Keratinocyte (primary cell): Measurements from ENCODE around the gene NOM1. TPM values are rescaled to one million over a fixed set of nuclear protein-coding genes. Genes with fewer than 3 reads are reported as not detected.

Experiments
- DNase-seq: peaks from one replicate; pipeline ENCODE4 v3.0.0-alpha.2; 2011; ENCODE audit warnings: low read depth, missing footprints, low spot score
- FAIRE-seq: peaks from 2 replicates; lab custom pipeline; 2011; peaks lifted over from hg19 to GRCh38; lab: Jason Lieb, UNC
- H2AFZ ChIP-seq: 2 replicates; pipeline ENCODE4 v1.6.0; 2012; ENCODE audit warnings: low read length, control low read depth, inconsistent platforms; ENCODE audit not compliant: control insufficient read depth
- H3K27ac ChIP-seq: 2 replicates; pipeline ENCODE4 v1.5.1; 2011; ENCODE audit warnings: low read length; ENCODE audit not compliant: control insufficient read depth, insufficient read depth
- H3K27me3 ChIP-seq: 3 replicates; pipeline ENCODE4 v1.6.0; 2011; ENCODE audit warnings: low read length; ENCODE audit not compliant: control insufficient read depth, insufficient read depth; ENCODE audit errors: extremely low read depth
- H3K36me3 ChIP-seq, 2 experiments: 2 replicates in 1 of 2; 3 replicates in 1 of 2; pipeline ENCODE4 v1.5.1; 2011; ENCODE audit warnings: low read length in 2 of 2, mild to moderate bottlenecking in 1 of 2; ENCODE audit not compliant: control insufficient read depth in 2 of 2, insufficient read depth in 2 of 2; ENCODE audit errors: extremely low read depth in 1 of 2
- H3K4me1 ChIP-seq: 3 replicates; pipeline ENCODE4 v1.5.1; 2011; ENCODE audit warnings: low read length; ENCODE audit not compliant: control insufficient read depth, insufficient read depth; ENCODE audit errors: extremely low read depth
- H3K4me2 ChIP-seq: 3 replicates; pipeline ENCODE4 v1.6.0; 2011; ENCODE audit warnings: low read depth, low read length; ENCODE audit not compliant: control insufficient read depth, insufficient read depth; ENCODE audit errors: extremely low read depth
- H3K4me3 ChIP-seq, 3 experiments: fragments of 200-600 bp in 1 of 3; sonication (generic) in 1 of 3; 2 replicates in 2 of 3; 3 replicates in 1 of 3; pipeline ENCODE4 v1.5.1; 2011 to 2016; ENCODE audit warnings: low read length in 3 of 3, mild to moderate bottlenecking in 3 of 3, control low read depth in 2 of 3, inconsistent platforms in 1 of 3, low read depth in 1 of 3, mixed read lengths in 1 of 3, mixed run types in 1 of 3, moderate library complexity in 1 of 3; ENCODE audit not compliant: control insufficient read depth in 2 of 3, insufficient read depth in 2 of 3; ENCODE audit errors: extremely low read depth in 1 of 3
- H3K79me2 ChIP-seq: 2 replicates; pipeline ENCODE4 v1.6.0; 2012; ENCODE audit warnings: low read length; ENCODE audit not compliant: control insufficient read depth, insufficient read depth
- H3K9ac ChIP-seq: 3 replicates; pipeline ENCODE4 v1.6.0; 2011; ENCODE audit warnings: low read length; ENCODE audit not compliant: control insufficient read depth, insufficient read depth; ENCODE audit errors: extremely low read depth
- H3K9me1 ChIP-seq: 3 replicates; pipeline ENCODE4 v1.6.0; 2011; ENCODE audit warnings: low read length; ENCODE audit not compliant: control insufficient read depth, insufficient read depth; ENCODE audit errors: extremely low read depth
- H3K9me3 ChIP-seq: 2 replicates; pipeline ENCODE4 v1.5.1; 2012; ENCODE audit warnings: low read depth, low read length; ENCODE audit not compliant: control insufficient read depth
- H4K20me1 ChIP-seq: 3 replicates; pipeline ENCODE4 v1.6.0; 2011; ENCODE audit warnings: low read length; ENCODE audit not compliant: control insufficient read depth, insufficient read depth; ENCODE audit errors: extremely low read depth
- CTCF ChIP-seq, 3 experiments: IDR thresholded peaks in 1 of 3; conservative IDR thresholded peaks in 1 of 3; optimal IDR thresholded peaks in 1 of 3; 2 replicates in 2 of 3; 3 replicates in 1 of 3; pipeline versions ENCODE3 to v1.5.1; 2011; ENCODE audit warnings: low read length in 3 of 3, mild to moderate bottlenecking in 3 of 3, moderate library complexity in 2 of 3, control low read depth in 1 of 3, inconsistent platforms in 1 of 3; ENCODE audit not compliant: insufficient read depth in 2 of 3; ENCODE audit errors: extremely low read depth in 1 of 3
- EZH2 ChIP-seq: IDR thresholded peaks from one replicate; pipeline ENCODE4 v1.6.1; 2012; ENCODE audit warnings: inconsistent platforms, mild to moderate bottlenecking, low read length, moderate library complexity
- dilution Hi-C: fragments of 300-500 bp; cut with MboI; formaldehyde crosslinking; loops from one replicate; pipeline ENCODE4 v1.7.0; 2020; ENCODE audit warnings: low sequenced_read_pairs; ENCODE audit not compliant: extremely low pct_ligation_motif_present
- polyA plus RNA-seq, 5 experiments: library from polyadenylated mRNA; depleted of rRNA in 3 of 5; stranded (reverse) in 3 of 5; stranded (forward) in 1 of 5; unstranded in 1 of 5; fragments of >200 nt; gene quantifications; 1 replicate in 1 of 5; 2 replicates in 3 of 5; 3 replicates in 1 of 5; pipeline versions ENCODE4 v1.2.1 to v1.2.3, GENCODE V29; 2011 to 2012; ENCODE audit warnings: missing spikeins in 2 of 5, low read depth in 1 of 5, low replicate concordance in 1 of 5

The NOM1 gene
- polyA plus RNA-seq, 1 donor (not counting 4 experiments of a cell fraction or from before 2014, with no cell fraction given): 17.1 TPM

GRCh38 chr7:157005456-157006204 is 56.1 kb downstream of the NOM1 start:
- Histone ChIP-seq H3K36me3 (no peaks in the 10 kb centered on the region), H4K20me1 (no peaks in the 10 kb centered on the region), H3K9ac (no peak overlapping the region), H3K27me3 (peaks cover 90% of the 10 kb centered on the region), H3K4me1 (peaks cover 9% of the 10 kb centered on the region), H2AFZ (peak overlapping the region; percentile 37), H3K27ac (no peak overlapping the region), H3K4me3 (no peak overlapping the region), H3K9me1 (no peaks in the 10 kb centered on the region), H3K4me2 (peak overlapping the region; percentile 37), H3K79me2 (no peaks in the 10 kb centered on the region), H3K9me3 (no peaks in the 10 kb centered on the region)
- TF ChIP-seq CTCF (optimal IDR thresholded peaks at IDR 0.05 in 1 of 3, IDR thresholded peaks at IDR 0.05 in 1 of 3, conservative IDR thresholded peaks at IDR 0.05 in 1 of 3; ENCODE audit: extremely low read depth in 1 of 3, insufficient read depth in 2 of 3, low read length in 3 of 3) (peak in 1 of 3 experiments; percentile 28), EZH2 (peak; percentile 86)
- DNase-seq (no peak), FAIRE-seq (no peak)
- dilution Hi-C loops: no loop called here

- DNase-seq: no peak
- TF ChIP-seq CTCF (optimal IDR thresholded peaks at IDR 0.05 in 1 of 3, IDR thresholded peaks at IDR 0.05 in 1 of 3, conservative IDR thresholded peaks at IDR 0.05 in 1 of 3; ENCODE audit: extremely low read depth in 1 of 3, insufficient read depth in 2 of 3, low read length in 3 of 3) (no peak), EZH2 (no peak)
- H3K4me3 ChIP-seq: no peak overlapping the region
Measured at GRCh38 chr7:157006205-157006747, 56.8 kb downstream of the NOM1 start.

More at GRCh38 chr7:157006205-157006747, 56.8 kb downstream of the NOM1 start:
- no peaks in the 10 kb centered on the region for H3K36me3 ChIP-seq
- no peak overlapping the region for H3K27ac ChIP-seq
- H2AFZ ChIP-seq: no peak overlapping the region
- H3K27me3 ChIP-seq: peaks cover 90% of the 10 kb centered on the region
- H3K4me1 ChIP-seq: peaks cover 12% of the 10 kb centered on the region
- dilution Hi-C loops: no loop called here
- no peak overlapping the region for H3K4me2 ChIP-seq
- H3K9me3 ChIP-seq: no peaks in the 10 kb centered on the region
- no peak overlapping the region for H3K9ac ChIP-seq
- H3K9me1 ChIP-seq: no peaks in the 10 kb centered on the region
- H3K79me2 ChIP-seq: no peaks in the 10 kb centered on the region
- no peak for FAIRE-seq
- H4K20me1 ChIP-seq: no peaks in the 10 kb centered on the region
